ENCODE measurements around the gene AP5B1. TPM values are rescaled to one million over a fixed set of nuclear protein-coding genes. Genes with fewer than 3 reads are reported as not detected.

The AP5B1 gene
- total RNA-seq, 2 experiments from 2014 or later: 12.7 to 12.8 TPM

DNA sequence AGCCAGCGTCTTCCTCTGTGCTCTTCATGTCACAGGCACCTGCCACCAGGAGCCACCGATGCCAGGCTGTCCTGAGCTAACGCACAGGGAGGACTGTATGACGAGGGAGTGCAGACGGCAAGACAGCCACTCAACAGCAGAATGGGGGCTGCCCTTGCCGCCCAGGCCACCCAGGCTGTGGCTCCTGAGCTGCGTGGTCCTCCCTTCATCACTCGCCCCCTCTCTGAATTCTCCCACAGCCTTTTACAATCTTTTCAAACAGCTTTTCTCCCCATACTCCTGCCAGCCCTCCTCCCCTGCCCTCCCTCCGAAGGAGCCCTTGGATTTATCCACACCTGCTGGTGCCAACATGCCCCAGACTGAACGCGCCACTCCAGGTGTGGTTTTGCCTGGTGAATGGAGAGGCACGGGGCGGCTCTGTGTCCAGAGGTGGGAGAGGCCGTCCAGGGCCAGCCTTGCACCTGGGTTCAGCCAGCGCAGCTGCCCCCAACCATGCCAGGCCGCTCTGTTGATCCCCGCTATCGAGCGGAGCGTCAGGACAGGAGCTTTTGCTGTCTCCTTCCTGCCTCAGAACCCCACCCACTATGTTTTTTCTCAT, 28.1 kb upstream of the AP5B1 start:
- Mint-ChIP-seq H3K27ac (no peak overlapping the region), H3K27me3 (peaks cover 9% of the 10 kb centered on the region), H3K9me3 (no peaks in the 10 kb centered on the region), H3K36me3 (ENCODE audit: low read depth) (no peaks in the 10 kb centered on the region), H3K4me1 (ENCODE audit: low read depth) (no peaks in the 10 kb centered on the region), H3K4me3 (no peak overlapping the region)
- H3K27ac ChIP-seq (ENCODE audit: low read depth in 1 of 2, low read length in 2 of 2): no peak overlapping the region
- CTCF ChIA-PET: no interaction called here
- DNase-seq (no peak), ATAC-seq (ENCODE audit: poor library complexity) (no peak)
- no peaks in the 10 kb centered on the region for H3K36me3 ChIP-seq (ENCODE audit: insufficient read depth, low read length)
- H3K27me3 ChIP-seq (ENCODE audit: control insufficient read depth in 1 of 2, insufficient read depth in 2 of 2, low read length in 2 of 2): peaks cover 1 to 4% of the 10 kb centered on the region in 2 experiments
- no peak overlapping the region for H3K4me3 ChIP-seq (ENCODE audit: low read length)
- POLR2A ChIA-PET: interaction anchor here (1.0 kb wide), 1 partner anchor 49 kb away, joined by 3 read pairs; no protein-coding TSS in a partner anchor
- peaks cover 0 to 5% of the 10 kb centered on the region in 2 experiments for H3K9me3 ChIP-seq (ENCODE audit: control insufficient read depth in 1 of 2, insufficient read depth in 1 of 2, low read length in 2 of 2)
- intact Hi-C loops (cut with DNase I, micrococcal nuclease): no loop called here
- H3K4me1 ChIP-seq (ENCODE audit: insufficient read depth, low read length): no peaks in the 10 kb centered on the region
- no peak for TF ChIP-seq CTCF (IDR thresholded peaks at IDR 0.05)

DNA sequence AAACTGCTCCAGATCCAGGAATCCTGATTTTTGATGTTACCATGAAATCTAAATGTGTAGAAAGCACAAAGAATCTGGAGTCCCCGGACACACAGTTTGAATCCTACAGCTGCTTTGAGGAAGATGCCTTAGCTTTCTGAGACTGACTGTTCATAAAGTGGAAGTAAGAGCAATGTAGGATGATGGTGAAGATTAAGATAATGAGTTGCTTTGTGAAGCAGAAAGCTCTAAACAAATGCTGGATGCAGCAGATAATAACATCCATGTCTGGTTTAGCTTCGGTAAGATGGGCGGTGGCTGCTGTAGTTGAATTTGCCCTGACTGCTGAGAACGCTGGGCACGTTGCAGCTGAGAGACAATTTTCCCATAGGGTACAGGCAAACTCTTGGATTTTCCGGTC, 26.2 kb upstream of the AP5B1 start:
- no peaks in the 10 kb centered on the region for H3K4me1 Mint-ChIP-seq (ENCODE audit: low read depth)
- H3K9me3 ChIP-seq (ENCODE audit: control insufficient read depth in 1 of 2, insufficient read depth in 1 of 2, low read length in 2 of 2): peaks cover 0 to 7% of the 10 kb centered on the region in 2 experiments
- TF ChIP-seq CTCF (IDR thresholded peaks at IDR 0.05): no peak
- H3K36me3 ChIP-seq (ENCODE audit: insufficient read depth, low read length): no peaks in the 10 kb centered on the region
- no peaks in the 10 kb centered on the region for H3K4me1 ChIP-seq (ENCODE audit: insufficient read depth, low read length)
- intact Hi-C loops (cut with DNase I, micrococcal nuclease): no loop called here
- H3K27ac ChIP-seq (ENCODE audit: low read depth in 1 of 2, low read length in 2 of 2): no peak overlapping the region
- peaks cover 24% of the 10 kb centered on the region for H3K27me3 Mint-ChIP-seq
- no peaks in the 10 kb centered on the region for H3K9me3 Mint-ChIP-seq
- H3K36me3 Mint-ChIP-seq (ENCODE audit: low read depth): no peaks in the 10 kb centered on the region
- no peak overlapping the region for H3K4me3 ChIP-seq (ENCODE audit: low read length)
- DNase-seq (no peak), ATAC-seq (ENCODE audit: poor library complexity) (no peak)
- H3K27ac Mint-ChIP-seq: no peak overlapping the region
- POLR2A ChIA-PET: no interaction called here
- H3K4me3 Mint-ChIP-seq: no peak overlapping the region
- CTCF ChIA-PET: interaction anchor here (0.7 to 0.8 kb wide), 3 partner anchors 20 to 37 kb away, joined by 3 read pairs; no protein-coding TSS in a partner anchor
- H3K27me3 ChIP-seq (ENCODE audit: control insufficient read depth in 1 of 2, insufficient read depth in 2 of 2, low read length in 2 of 2): peaks cover 11 to 20% of the 10 kb centered on the region in 2 experiments

GRCh38 chr11:65803797-65804492, 23.2 kb upstream of the AP5B1 start:
- CTCF ChIA-PET: interaction anchor here (0.5 kb wide), 1 partner anchor 14 kb away, joined by 3 read pairs; no protein-coding TSS in a partner anchor
- peaks cover 15 to 26% of the 10 kb centered on the region in 2 experiments for H3K27me3 ChIP-seq (ENCODE audit: control insufficient read depth in 1 of 2, insufficient read depth in 2 of 2, low read length in 2 of 2)
- peaks cover 28% of the 10 kb centered on the region for H3K27me3 Mint-ChIP-seq

More at GRCh38 chr11:65803797-65804492, 23.2 kb upstream of the AP5B1 start:
- Mint-ChIP-seq H3K27ac (no peak overlapping the region), H3K4me1 (ENCODE audit: low read depth) (no peaks in the 10 kb centered on the region), H3K4me3 (no peak overlapping the region), H3K9me3 (no peaks in the 10 kb centered on the region), H3K36me3 (ENCODE audit: low read depth) (no peaks in the 10 kb centered on the region)
- no peak for TF ChIP-seq CTCF (IDR thresholded peaks at IDR 0.05)
- ATAC-seq (ENCODE audit: poor library complexity) (no peak), DNase-seq (no peak)
- Histone ChIP-seq H3K27ac (ENCODE audit: low read depth in 1 of 2, low read length in 2 of 2) (no peak overlapping the region), H3K36me3 (ENCODE audit: insufficient read depth, low read length) (no peaks in the 10 kb centered on the region), H3K9me3 (ENCODE audit: control insufficient read depth in 1 of 2, insufficient read depth in 1 of 2, low read length in 2 of 2) (peaks cover 0 to 7% of the 10 kb centered on the region in 2 experiments), H3K4me3 (ENCODE audit: low read length) (no peak overlapping the region), H3K4me1 (ENCODE audit: insufficient read depth, low read length) (no peaks in the 10 kb centered on the region)
- intact Hi-C loops (cut with DNase I, micrococcal nuclease): no loop called here
- POLR2A ChIA-PET: interaction anchor here (0.6 kb wide), 1 partner anchor 12 kb away, joined by 3 read pairs; no protein-coding TSS in a partner anchor
